Measurements from ENCODE around the gene OTOGL. TPM values are rescaled to one million over a fixed set of nuclear protein-coding genes. Genes with fewer than 3 reads are reported as not detected.
"Not testable (repeated sequence)": the region's sequence is repeated elsewhere in the genome, so short reads cannot be mapped to it uniquely, and the experiment has no call there.

The OTOGL gene
- 0.63 and 5.3 TPM in 2 replicates for total RNA-seq

GRCh38 chr12:80099259-80099658 is at the start of gene OTOGL:
OTOGL (plus strand) TSS chr12:80099537; CDS start chr12:80209432, 109,895 bp downstream.
- no peak for DNase-seq (ENCODE audit: low read depth, low spot score)

- DNase-seq (ENCODE audit: low read depth, low spot score) = no peak
These were observed 49.1 kb upstream of the OTOGL start for GRCh38 chr12:80050236-80050635.

- DNase-seq (ENCODE audit: low read depth, low spot score) = peak; percentile 20
These were observed 46.1 kb upstream of the OTOGL start for GRCh38 chr12:80053051-80053790.

GRCh38 chr12:80056232-80056631 is 43.1 kb upstream of the OTOGL start:
- peak; percentile 44 for DNase-seq (ENCODE audit: low read depth, low spot score)

GRCh38 chr12:80056845-80057244 is 42.5 kb upstream of the OTOGL start:
- peak; percentile 85 for DNase-seq (ENCODE audit: low read depth, low spot score)

GRCh38 chr12:80058586-80058985 is 40.8 kb upstream of the OTOGL start:
- no peak for DNase-seq (ENCODE audit: low read depth, low spot score)

- no peak for DNase-seq (ENCODE audit: low read depth, low spot score)
These were observed 40.2 kb upstream of the OTOGL start for GRCh38 chr12:80059102-80059501.

GRCh38 chr12:80059875-80060274 is 39.5 kb upstream of the OTOGL start:
- DNase-seq (ENCODE audit: low read depth, low spot score) = no peak

GRCh38 chr12:80064269-80064668 is 35.1 kb upstream of the OTOGL start:
- DNase-seq (ENCODE audit: low read depth, low spot score) = no peak

- no peak for DNase-seq (ENCODE audit: low read depth, low spot score)
These were observed 34.4 kb upstream of the OTOGL start for GRCh38 chr12:80064951-80065350.

- DNase-seq (ENCODE audit: low read depth, low spot score) = no peak
These were observed 31.2 kb upstream of the OTOGL start for GRCh38 chr12:80068173-80068572.

GRCh38 chr12:80083892-80084614 is 15.3 kb upstream of the OTOGL start:
- DNase-seq (ENCODE audit: low read depth, low spot score) = not testable (repeated sequence)

GRCh38 chr12:80086025-80086424 is 13.3 kb upstream of the OTOGL start:
- no peak for DNase-seq (ENCODE audit: low read depth, low spot score)

- DNase-seq (ENCODE audit: low read depth, low spot score) = no peak
These were observed 11.7 kb upstream of the OTOGL start for GRCh38 chr12:80087486-80088213.

- peak; percentile 77 for DNase-seq (ENCODE audit: low read depth, low spot score)
These were observed 1.3 kb downstream of the OTOGL start for GRCh38 chr12:80100591-80100990.

GRCh38 chr12:80101126-80101525 is 1.8 kb downstream of the OTOGL start:
- DNase-seq (ENCODE audit: low read depth, low spot score) = no peak

GRCh38 chr12:80107221-80107620 is 7.9 kb downstream of the OTOGL start:
- DNase-seq (ENCODE audit: low read depth, low spot score) = no peak

- no peak for DNase-seq (ENCODE audit: low read depth, low spot score)
These were observed 17.4 kb downstream of the OTOGL start for GRCh38 chr12:80116735-80117134.

GRCh38 chr12:80118565-80119324 is 19.4 kb downstream of the OTOGL start:
- DNase-seq (ENCODE audit: low read depth, low spot score) = no peak

GRCh38 chr12:80120994-80121393 is 21.7 kb downstream of the OTOGL start:
- DNase-seq (ENCODE audit: low read depth, low spot score) = no peak

GRCh38 chr12:80121661-80122060 is 22.3 kb downstream of the OTOGL start:
- DNase-seq (ENCODE audit: low read depth, low spot score) = no peak

Measured in pulmonary artery endothelial cell (primary cell).